NCI-H748 treated with DMSO at 0.1 percent for 48 hours (cell line): ENCODE measurements around the gene STT3B.

Source experiments
- DNase-seq: peaks from one replicate; lab custom pipeline; 2025; lab: John Stamatoyannopoulos, UW

Gene STT3B

GRCh38 chr3:31552103-31552502 is 19.4 kb downstream of the STT3B start:
- no peak for DNase-seq

DNA sequence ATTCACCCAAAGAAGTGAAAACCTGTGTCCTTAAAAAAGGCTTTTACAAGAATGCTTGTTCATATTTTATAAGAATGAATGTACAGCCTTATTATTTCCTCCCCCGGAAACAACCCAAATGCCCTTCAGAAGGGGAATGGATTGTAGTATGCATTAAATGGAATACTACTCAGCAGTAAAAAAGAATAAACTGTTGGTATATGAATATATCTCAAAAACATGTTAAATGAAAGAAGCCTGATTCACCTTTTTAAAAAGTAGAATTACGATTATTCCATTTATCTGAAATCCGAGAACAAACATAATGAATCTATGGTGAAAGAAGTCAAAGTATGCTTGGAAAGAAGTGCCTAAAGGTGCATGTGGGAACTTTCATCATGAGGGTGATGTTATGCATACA is 20.5 kb downstream of the STT3B start:
- no peak for DNase-seq

DNA sequence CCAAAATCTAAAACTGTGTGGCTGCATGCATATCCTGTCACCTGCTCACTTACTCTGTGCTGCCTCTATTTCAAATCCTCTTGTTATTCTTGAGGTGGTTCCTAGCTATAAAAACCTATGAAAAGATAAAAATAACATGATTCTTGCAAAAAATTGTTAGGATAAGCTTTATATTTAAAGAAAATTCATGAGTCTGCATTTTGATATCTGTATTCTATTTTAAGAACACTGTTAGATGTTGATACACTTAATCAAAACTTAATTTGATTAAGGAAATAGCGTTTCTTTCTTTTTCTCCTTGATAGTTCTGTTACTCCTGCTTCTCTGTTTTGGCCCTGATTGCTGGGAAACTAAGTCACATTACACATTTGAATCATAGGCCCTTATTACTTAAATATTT is 22.5 kb downstream of the STT3B start:
- no peak for DNase-seq

DNA sequence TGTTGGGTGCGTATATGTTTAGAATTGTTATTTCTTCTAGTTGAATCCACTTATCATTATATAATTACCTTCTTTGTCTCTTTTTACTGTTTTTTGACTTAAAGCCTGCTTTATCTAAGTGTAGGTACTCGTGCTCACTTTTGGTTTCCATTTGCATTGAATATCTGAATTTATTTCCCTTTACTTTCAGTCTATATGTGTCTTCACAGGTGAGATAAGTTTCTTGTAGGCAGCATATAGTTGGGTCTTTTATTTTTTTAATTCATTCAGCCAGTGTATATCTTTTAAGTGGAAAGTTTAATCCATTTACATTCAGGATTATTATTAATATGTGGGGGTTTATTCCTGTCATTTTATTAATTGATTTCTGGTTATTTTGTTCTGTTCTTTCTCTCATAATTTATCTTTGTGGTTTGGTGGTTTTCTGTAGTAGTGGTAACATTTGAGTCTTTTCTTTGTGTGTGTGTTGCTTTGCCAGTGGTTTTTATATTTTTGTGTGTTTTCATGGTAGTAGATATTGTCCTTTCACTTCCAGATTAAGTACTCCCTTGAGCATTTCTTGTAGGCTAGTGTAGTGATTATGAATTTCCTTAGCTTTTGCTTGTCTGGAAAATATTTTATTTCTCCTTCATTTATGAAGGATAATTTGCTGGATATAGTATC is 27.3 kb downstream of the STT3B start:
- DNase-seq = no peak

GRCh38 chr3:31561891-31562290 is 29.2 kb downstream of the STT3B start:
- no peak for DNase-seq

DNA sequence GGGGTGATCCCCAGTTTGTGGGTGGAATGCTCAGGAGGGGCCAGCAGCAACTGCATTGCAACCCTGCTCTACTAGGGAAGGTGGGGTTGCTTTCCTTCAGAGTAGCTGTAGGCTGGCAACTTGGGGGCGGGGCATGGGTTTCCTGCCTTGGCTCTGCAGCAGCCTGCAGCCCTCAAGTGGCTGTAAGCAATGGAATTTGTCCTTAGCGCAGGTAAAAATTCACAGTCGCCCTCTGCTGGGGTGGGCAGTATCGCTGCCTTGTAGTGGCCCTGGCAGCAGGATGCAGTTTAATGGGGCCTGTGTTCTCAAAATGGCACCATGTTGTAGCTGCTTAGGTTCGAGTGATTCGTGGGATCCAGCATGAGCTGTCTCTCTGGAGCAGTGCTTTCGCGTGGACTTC is 29.8 kb downstream of the STT3B start:
- no peak for DNase-seq

- no peak for DNase-seq
These were observed 32.6 kb downstream of the STT3B start for GRCh38 chr3:31565288-31565687.

DNA sequence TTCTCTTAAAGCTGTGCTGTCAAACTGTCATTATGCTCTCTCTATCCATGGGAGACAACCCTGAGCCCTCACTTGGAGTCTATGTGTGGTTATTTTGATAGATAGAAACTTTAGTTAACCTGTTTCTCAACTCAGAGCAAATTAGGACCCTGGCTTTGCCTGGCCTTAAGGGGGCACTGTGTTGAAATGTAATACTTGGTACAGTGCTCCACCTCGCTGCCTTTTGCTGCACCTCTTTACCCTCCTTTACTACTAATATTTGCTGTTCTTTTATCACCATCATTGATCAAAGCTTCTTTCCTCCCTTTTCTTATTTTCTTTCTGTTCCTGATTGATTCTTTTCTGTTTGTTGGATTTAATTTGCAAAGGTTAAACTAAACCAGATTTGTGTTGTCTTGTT is 34.3 kb downstream of the STT3B start:
- DNase-seq = no peak

DNA sequence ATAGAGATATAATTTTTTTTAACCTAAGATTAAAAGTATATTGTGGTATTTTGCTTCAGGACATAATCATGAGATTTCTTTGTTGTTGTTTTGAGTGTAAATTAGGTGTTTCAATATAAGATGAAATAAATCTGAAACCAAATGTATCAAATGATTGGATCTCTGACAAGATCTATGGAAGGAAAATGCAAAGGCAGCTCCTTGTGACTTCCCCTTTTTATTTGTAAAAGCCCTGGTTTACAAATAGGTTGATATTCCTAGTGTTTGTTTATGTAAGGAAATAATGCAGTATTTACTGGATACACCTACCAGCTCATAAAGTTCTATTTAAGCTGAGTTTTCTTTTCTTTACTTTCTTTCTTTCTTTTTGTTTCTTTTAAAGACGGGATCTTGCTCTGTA is 35.9 kb downstream of the STT3B start:
- DNase-seq = no peak

DNA sequence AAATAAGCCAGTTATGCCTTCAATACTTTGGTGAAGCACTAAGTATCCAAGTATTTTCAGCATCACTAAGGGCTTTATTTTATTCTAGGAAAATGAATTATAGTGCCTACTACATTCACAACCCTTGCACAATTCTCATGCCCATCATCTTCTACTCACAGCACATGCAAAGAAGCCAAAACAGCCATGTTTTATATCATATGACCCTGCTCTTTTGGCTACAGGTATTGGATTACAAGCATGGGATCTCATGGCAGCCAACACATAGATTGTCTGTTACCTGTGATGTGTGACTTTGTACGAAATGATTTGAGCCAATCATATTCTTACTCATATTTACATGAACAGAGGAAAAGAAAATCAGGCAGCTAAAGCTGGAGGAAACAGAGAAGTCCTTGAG is 38.6 kb downstream of the STT3B start:
- DNase-seq = no peak

DNA sequence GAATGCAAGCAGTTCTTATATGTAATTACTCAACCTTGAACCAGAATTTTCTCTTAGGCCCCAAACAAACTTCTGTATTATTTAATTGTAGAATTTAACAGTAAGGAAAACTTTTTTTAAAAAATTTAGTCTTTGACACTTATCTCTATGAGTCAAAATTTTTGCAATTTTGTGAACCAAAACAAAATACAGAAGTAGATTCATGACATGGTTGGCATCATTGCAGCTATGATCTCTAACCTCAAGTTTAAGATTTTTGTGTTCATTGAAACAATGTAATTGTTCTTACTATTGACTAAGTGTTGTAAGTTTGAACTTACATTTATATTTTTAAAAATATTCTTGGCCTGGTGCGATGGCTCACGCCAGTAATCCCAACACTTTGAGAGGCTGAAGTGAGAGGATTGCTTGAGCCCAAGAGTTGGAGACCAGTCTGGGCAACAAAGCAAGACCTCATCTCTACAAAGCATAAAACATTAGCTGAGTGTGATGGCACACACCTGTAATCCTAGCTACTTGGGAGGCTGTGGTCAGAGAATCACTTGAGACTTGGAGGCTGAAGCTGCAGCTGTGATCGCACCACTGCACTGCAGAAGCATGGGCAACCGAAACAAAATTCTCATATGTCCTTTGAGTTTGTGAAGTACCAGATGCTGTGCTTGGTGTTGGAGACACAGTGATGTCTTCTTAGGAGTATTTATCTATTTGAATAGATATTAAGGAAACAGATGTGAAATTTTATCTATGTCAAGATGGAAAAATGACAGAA is 39.7 kb downstream of the STT3B start:
- DNase-seq = no peak

- no peak for DNase-seq
These were observed 40.5 kb downstream of the STT3B start for GRCh38 chr3:31573036-31573779.

DNA sequence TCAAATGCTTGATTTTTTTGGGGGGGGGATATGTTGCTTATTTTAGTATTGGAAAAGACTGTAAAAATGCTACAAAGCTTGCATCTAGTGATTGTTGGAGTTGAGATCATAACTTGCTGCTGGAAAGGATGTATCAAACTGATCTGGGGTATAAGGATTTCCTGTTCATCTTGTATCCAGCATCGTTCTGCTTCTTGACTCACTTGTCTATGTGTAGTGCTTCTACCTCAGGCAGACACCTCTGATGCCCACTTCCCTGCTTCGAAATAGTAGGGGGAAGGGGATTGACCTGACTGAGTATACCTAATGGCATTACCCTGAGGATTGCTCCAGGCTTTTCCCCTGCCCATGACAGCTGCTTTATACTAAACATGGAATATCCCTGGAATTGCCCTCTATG is 42.7 kb downstream of the STT3B start:
- no peak for DNase-seq

DNA sequence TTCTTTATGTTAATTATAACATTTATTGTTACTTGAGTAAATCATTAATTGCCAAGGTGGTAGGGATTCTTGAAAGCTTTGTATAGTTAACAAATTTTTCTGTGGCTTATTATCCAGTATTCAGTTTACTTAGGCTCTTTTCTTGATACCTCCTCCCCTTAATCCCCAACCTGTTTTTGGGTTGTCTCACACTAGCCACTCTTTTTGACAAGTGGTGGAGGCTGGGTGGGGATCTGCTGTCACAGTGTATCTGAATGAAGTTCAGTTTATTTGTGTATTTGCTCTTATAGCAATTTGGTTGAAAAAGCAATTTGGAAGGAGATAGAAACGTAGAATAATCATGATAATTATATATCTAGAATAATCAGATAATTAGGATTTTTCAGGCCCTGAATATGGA is 43.8 kb downstream of the STT3B start:
- no peak for DNase-seq

DNA sequence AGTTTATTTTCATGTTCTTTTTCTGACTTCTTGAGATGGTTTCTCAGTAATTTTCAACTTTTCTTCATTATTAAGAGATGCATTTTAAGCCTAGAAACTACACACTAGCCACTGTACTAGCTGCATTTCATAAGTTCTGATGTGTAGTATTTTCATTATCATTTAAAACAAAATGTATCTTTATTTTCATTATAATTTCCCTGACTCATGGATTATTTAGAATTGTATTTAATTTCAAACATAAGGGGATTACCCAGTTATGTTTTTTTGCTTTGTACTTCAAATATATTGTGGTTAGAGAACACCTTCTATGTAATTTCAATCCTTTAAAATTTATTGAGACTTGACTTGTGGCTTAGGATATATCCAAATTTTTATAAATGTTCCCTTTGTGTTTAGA is 44.5 kb downstream of the STT3B start:
- no peak for DNase-seq

DNA sequence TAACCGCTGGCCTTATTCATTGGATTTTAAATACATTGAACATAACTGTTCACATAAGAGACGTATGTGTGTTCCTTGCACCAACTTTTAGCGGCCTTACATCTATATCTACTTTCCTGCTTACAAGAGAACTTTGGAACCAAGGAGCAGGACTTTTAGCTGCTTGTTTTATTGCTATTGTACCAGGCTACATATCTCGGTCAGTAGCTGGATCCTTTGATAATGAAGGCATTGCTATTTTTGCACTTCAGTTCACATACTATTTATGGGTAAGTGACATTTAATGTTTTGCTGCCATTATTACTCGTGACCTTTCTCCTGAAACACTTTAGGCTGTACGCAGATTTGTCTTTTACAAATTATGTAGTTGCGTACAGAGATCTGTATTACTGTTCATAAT is 47.1 kb downstream of the STT3B start:
- DNase-seq = no peak

GRCh38 chr3:31580645-31581044 is 47.9 kb downstream of the STT3B start:
- DNase-seq = no peak

GRCh38 chr3:31581660-31582059 is 48.9 kb downstream of the STT3B start:
- DNase-seq = no peak

- DNase-seq = no peak
These were observed 56.5 kb downstream of the STT3B start for GRCh38 chr3:31589228-31589627.

- DNase-seq = no peak
These were observed 57.9 kb downstream of the STT3B start for GRCh38 chr3:31590650-31591049.

DNA sequence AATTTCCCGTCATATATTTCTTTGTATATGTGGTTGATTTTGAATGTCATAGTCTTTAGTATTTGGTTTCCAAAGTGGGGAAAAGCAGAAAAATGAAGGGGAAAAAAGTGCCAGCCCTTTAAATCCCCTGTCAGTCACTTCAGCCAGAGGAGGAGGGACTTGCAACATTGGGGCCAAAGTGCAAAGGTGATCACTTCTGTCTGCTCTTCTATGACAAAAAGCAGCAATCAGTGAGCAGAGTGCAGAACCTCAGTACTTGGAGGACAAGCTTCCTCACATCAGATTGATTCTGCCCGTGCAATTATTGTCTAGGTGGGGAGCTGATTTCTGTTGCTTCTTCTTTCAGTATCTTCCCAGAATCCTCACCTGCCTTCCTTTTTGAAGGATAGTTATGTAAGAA is 60.0 kb downstream of the STT3B start:
- DNase-seq = no peak

GRCh38 chr3:31596176-31596575 is 63.5 kb downstream of the STT3B start:
- DNase-seq = no peak

- no peak for DNase-seq
These were observed 67.7 kb downstream of the STT3B start for GRCh38 chr3:31600431-31600830.
